NCI-H2107 treated with DMSO at 0.1 percent for 48 hours (cell line): ENCODE measurements around the gene LIMK1.

Experiments
- DNase-seq: peaks from one replicate; lab custom pipeline; 2025; ENCODE audit not compliant: unreplicated experiment; lab: John Stamatoyannopoulos, UW

Gene LIMK1

GRCh38 chr7:74053589-74054186, 29.9 kb upstream of the LIMK1 start:
- DNase-seq = no peak

DNA sequence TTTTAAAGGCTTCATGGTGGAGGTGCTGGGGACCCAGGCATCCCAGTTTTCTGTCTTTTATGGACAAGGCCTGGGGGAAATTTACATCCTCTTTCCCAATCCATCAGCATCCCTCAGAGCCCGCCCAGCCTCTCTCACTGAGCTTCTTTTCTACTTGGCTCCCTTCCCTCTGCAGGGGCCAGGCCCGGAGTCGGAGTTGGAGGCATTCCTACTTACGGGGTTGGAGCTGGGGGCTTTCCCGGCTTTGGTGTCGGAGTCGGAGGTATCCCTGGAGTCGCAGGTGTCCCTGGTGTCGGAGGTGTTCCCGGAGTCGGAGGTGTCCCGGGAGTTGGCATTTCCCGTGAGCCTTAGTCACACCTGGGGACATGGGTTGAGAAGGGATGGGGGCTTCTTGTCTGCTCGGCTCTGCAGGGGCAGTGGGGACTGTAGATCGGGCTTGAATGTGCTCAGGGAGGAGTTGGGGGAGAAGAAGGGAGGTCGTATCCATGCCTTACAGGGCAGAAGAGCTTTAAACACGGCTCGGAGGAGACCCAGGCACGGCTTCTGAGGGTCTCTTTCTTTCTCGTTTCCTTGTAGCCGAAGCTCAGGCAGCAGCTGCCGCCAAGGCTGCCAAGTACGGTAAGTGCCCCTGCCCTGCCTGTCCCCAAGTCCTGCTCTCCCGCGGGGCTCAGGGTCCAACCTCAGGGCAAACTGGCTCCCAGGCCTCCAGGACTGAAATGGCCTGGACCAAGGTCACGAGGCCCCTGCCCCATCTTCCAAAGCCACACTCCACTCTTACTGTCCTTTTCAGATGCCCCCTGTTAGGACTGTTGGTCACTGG, 27.3 kb upstream of the LIMK1 start:
- DNase-seq = no peak

DNA sequence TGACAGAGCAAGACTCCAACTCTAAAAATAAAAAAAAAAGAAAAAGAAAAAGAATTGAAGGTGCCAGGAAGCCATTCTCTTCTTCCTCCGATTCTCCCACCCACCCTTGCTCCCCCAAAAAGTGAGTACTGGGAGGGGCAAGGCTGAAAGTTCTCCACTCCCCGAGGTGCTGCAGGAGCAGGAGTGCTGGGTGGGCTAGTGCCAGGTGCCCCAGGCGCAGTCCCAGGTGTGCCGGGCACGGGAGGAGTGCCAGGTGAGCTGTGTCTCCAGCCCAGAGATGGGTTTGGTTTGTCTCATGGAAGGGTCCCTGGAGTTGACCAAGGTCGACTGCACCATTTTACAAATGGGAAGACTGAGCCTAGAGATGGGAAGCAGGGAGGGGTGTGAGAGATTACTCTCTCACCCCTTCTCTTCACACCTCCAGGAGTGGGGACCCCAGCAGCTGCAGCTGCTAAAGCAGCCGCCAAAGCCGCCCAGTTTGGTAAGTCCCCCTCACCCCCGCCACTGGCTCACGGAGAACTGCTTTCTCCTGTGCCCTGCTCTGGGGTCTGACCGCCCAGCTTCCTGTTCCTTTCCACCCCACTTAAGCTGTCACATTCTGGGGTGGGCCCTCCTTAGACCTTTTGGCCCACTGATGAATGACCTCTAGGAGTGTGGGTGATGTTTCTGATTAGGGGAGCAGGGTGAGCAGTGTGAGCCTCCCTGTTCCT, 26.2 kb upstream of the LIMK1 start:
- no peak for DNase-seq

GRCh38 chr7:74057987-74058386, 25.6 kb upstream of the LIMK1 start:
- no peak for DNase-seq

DNA sequence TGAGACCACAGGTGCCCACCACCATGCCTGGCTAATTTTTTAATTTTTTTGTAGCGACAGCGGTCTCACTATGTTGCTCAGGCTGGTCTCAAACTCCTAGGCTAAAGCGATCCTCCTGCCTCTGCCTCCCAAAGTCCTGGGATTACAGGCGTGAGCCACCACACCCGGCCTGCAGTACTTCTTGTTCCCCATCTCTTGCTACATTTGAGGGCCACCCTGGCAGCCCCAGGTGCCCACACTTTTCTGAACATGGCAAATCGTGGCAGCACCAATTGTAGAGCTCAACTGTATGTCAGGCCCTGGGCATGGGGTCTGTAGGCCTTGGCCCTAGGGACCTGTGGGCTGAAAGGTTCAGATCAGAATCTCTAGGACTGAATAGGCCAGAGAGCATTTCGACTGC, 25.1 kb upstream of the LIMK1 start:
- DNase-seq = no peak

- DNase-seq = no peak
Observed at GRCh38 chr7:74059037-74059436, 24.6 kb upstream of the LIMK1 start.

GRCh38 chr7:74059681-74060588, 23.7 kb upstream of the LIMK1 start:
- DNase-seq = no peak

- DNase-seq = peak; percentile 27
Observed at GRCh38 chr7:74061840-74062539, 21.6 kb upstream of the LIMK1 start.

- DNase-seq = no peak
Observed at GRCh38 chr7:74063223-74063641, 20.4 kb upstream of the LIMK1 start.

DNA sequence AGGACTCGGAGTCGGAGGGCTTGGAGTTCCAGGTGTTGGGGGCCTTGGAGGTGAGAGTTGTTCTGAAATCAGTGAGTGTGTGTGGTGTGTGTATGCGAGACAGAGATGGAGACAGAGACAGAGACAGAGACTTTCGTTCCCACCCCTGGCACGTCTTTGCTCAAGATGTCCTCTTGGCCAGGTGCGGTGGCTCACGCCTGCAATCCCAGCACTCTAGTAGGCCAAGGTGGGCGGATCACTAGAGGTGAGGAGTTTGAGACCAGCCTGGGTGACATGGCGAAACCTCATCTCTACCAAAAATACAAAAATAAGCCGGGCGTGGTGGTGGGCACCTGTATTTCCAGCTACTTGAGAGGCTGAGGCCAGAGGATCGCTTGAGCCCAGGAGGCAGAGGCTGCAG, 20.0 kb upstream of the LIMK1 start:
- no peak for DNase-seq

- DNase-seq = no peak
Observed at GRCh38 chr7:74064696-74065095, 18.9 kb upstream of the LIMK1 start.

DNA sequence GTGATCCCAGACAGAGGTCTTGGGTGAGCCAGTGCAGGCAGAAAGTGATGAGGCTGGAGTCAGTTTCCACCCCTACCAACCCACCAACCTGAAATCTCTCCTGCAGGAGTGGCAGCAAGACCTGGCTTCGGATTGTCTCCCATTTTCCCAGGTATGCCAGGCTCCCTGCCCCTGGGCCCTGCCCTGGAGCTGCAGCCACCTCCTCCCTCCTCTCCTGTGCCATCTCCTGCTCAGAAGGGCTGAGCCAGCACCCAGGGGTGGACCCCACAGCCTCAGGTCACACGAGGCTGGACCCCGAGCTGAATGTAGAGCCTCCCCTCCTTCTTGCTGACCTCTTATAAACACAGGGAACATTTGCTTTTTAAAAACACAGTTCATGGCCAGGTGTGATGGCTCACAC, 17.0 kb upstream of the LIMK1 start:
- no peak for DNase-seq

DNA sequence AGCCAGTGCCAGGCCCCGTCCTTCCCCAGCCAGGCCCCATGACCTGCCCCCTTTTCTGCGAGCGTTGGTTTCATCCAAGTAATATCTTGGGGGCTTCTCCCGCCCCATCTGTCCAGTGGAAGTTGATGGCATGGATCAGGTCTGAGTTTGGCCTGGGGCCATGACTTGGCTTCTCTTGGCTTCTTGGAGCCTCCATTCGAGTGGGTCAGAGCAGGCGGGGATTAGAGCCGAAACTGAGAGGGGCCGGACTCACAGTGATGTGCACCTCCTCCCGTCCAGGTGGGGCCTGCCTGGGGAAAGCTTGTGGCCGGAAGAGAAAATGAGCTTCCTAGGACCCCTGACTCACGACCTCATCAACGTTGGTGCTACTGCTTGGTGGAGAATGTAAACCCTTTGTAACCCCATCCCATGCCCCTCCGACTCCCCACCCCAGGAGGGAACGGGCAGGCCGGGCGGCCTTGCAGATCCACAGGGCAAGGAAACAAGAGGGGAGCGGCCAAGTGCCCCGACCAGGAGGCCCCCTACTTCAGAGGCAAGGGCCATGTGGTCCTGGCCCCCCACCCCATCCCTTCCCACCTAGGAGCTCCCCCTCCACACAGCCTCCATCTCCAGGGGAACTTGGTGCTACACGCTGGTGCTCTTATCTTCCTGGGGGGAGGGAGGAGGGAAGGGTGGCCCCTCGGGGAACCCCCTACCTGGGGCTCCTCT, 15.1 kb upstream of the LIMK1 start:
- DNase-seq = no peak

DNA sequence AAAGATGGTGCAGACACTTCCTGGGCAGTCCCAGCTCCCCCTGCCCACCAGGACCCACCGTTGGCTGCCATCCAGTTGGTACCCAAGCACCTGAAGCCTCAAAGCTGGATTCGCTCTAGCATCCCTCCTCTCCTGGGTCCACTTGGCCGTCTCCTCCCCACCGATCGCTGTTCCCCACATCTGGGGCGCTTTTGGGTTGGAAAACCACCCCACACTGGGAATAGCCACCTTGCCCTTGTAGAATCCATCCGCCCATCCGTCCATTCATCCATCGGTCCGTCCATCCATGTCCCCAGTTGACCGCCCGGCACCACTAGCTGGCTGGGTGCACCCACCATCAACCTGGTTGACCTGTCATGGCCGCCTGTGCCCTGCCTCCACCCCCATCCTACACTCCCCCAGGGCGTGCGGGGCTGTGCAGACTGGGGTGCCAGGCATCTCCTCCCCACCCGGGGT, 14.5 kb upstream of the LIMK1 start:
- DNase-seq = no peak

DNA sequence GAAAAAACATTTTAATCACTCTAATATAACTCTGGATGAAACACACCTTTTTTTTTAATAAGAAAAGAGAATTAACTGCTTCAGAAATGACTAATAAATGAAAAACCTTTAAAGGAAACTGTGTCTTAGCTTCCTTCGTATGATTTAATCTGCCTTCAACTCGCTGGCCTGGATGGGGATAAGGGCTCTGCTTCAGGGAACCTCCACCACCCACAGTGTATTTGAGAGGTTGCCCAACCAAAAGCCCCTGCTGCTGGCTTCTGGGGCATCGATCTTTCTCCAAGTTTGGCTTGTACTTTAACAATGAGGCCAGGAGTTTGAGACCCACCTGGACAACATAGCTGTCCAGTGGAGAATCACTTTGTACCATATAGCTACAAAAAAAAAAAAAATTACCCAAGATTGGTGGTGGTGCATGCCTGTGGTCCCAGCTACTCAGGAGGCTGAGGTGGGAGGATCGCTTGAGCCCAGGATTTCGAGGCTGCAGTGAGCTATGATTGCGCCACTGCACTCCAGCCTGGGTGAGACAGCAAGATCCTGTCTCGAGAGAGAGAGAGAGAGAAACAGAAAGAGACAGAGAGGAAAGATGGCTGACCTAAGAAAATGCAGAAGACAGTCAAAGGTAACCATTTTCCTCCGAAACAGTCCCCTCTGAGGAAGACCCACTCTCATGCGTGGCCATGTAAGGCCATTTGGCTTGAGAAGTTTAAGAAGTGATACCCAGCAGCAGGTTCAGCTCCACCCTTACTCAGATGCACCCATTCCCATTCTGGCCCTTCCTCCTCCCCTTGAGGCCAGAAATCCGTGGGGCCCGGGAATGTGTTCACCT, 13.6 kb upstream of the LIMK1 start:
- DNase-seq = no peak

- DNase-seq = no peak
Observed at GRCh38 chr7:74070619-74070921, 13.0 kb upstream of the LIMK1 start.

DNA sequence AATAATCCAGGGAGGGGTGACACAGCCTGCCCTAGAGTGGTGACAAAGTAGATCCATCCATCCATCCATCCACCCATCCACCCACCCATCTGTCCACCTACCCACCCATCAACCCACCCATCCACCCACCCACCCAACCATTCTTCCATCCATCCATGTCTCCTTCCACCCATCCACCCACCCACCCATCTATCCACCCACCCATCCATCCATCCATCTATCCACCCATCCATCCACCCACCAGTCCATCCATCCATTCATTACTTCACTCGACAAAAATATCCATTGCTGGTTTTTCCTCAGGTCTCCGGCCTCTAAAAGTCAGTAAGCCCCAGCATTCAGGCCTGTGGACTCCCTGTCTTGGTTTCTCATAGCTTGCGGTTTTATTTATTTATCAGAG, 12.5 kb upstream of the LIMK1 start:
- DNase-seq = no peak

GRCh38 chr7:74074770-74075169, 8.8 kb upstream of the LIMK1 start:
- no peak for DNase-seq

- DNase-seq = no peak
Observed at GRCh38 chr7:74078461-74078860, 5.1 kb upstream of the LIMK1 start.
